Vagina (tissue), 2 donors: Measurements from ENCODE around the gene SLCO2A1. TPM values are rescaled to one million over a fixed set of nuclear protein-coding genes. Genes with fewer than 3 reads are reported as not detected.

Experiments used
- DNase-seq, 2 donors: peaks; one replicate each; pipeline ENCODE4 v3.0.0-alpha.2; 2017; ENCODE audit errors: extremely low spot score in 2 of 2
- H3K27ac ChIP-seq: fragments of 200-600 bp; sonication (generic); one replicate; pipeline ENCODE4 v1.5.1; 2019
- H3K27me3 ChIP-seq: fragments of 200-600 bp; sonication (generic); one replicate; pipeline ENCODE4 v1.5.1; 2019
- H3K36me3 ChIP-seq, 2 donors: fragments of 200-600 bp; sonication (generic); one replicate each; pipeline ENCODE4 v1.5.1; 2017 to 2019
- H3K4me1 ChIP-seq: fragments of 200-600 bp; sonication (generic); one replicate; pipeline ENCODE4 v1.5.1; 2019
- H3K4me3 ChIP-seq, 2 donors: fragments of 200-600 bp; sonication (generic); 1 replicate in 1 of 2; 2 replicates in 1 of 2; pipeline ENCODE4 v1.5.1; 2016 to 2019
- H3K9me3 ChIP-seq: fragments of 200-600 bp; sonication (generic); one replicate; pipeline ENCODE4 v1.5.1; 2019
- CTCF ChIP-seq, 3 experiments: fragments of 450-650 bp in 2 of 3; fragments of 200-600 bp in 1 of 3; sonication (generic) in 1 of 3; IDR thresholded peaks; one replicate each; pipeline ENCODE4 v1.5.1; 2017 to 2019; ENCODE audit warnings: antibody characterized with exemption in 3 of 3, mild to moderate bottlenecking in 2 of 3, moderate library complexity in 2 of 3
- POLR2A ChIP-seq, 2 donors: fragments of 450-650 bp; IDR thresholded peaks; one replicate each; pipeline ENCODE4 v1.6.1; 2017; ENCODE audit warnings: antibody characterized with exemption in 2 of 2, mild to moderate bottlenecking in 2 of 2, moderate library complexity in 2 of 2
- POLR2AphosphoS5 ChIP-seq, 2 donors: sonication (generic); formaldehyde crosslinking; IDR thresholded peaks; one replicate each; pipeline ENCODE4 v1.9.0; 2017; ENCODE audit warnings: antibody characterized with exemption in 2 of 2, mild to moderate bottlenecking in 2 of 2, low read depth in 1 of 2; ENCODE audit not compliant: insufficient read depth in 1 of 2
- intact Hi-C: fragments of 100-400 bp; cut with DNase I; formaldehyde crosslinking; loops from one replicate; pipeline ENCODE4 v1.15.1; 2023
- total RNA-seq: library from RNA; depleted of rRNA; stranded (reverse); fragments of >200 nt; gene quantifications from one replicate; pipeline ENCODE4 v1.2.3, GENCODE V29; 2016

The SLCO2A1 gene
- total RNA-seq, 1 donor from 2014 or later: 40.3 TPM

- no peak for DNase-seq
- Histone ChIP-seq H3K4me1 (no peaks in the 10 kb centered on the region), H3K36me3 (no peaks in the 10 kb centered on the region), H3K9me3 (no peaks in the 10 kb centered on the region), H3K27ac (no peak overlapping the region), H3K27me3 (no peaks in the 10 kb centered on the region), H3K4me3 (no peak overlapping the region)
- TF ChIP-seq POLR2AphosphoS5 (IDR thresholded peaks at IDR 0.05; ENCODE audit: insufficient read depth in 1 of 2, low read depth in 1 of 2) (no peak), CTCF (IDR thresholded peaks at IDR 0.05) (no peak), POLR2A (IDR thresholded peaks at IDR 0.05) (no peak)
- intact Hi-C loops: no loop called here
Observed at GRCh38 chr3:133983126-133983525, 46.6 kb downstream of the SLCO2A1 start.

- H3K4me3 ChIP-seq: no peak overlapping the region
- no peak overlapping the region for H3K27ac ChIP-seq
- intact Hi-C loops: no loop called here
- TF ChIP-seq POLR2A (IDR thresholded peaks at IDR 0.05) (no peak), POLR2AphosphoS5 (IDR thresholded peaks at IDR 0.05; ENCODE audit: insufficient read depth in 1 of 2, low read depth in 1 of 2) (no peak), CTCF (IDR thresholded peaks at IDR 0.05) (no peak)
- no peak for DNase-seq
- H3K36me3 ChIP-seq: no peaks in the 10 kb centered on the region
- no peaks in the 10 kb centered on the region for H3K4me1 ChIP-seq
- no peaks in the 10 kb centered on the region for H3K27me3 ChIP-seq
- no peaks in the 10 kb centered on the region for H3K9me3 ChIP-seq
Observed at GRCh38 chr3:133980550-133980949, 49.2 kb downstream of the SLCO2A1 start.

GRCh38 chr3:133980035-133980434 is 49.7 kb downstream of the SLCO2A1 start:
- Histone ChIP-seq H3K36me3 (no peaks in the 10 kb centered on the region), H3K4me3 (no peak overlapping the region), H3K27me3 (no peaks in the 10 kb centered on the region), H3K4me1 (no peaks in the 10 kb centered on the region), H3K27ac (no peak overlapping the region), H3K9me3 (no peaks in the 10 kb centered on the region)
- no peak for TF ChIP-seq CTCF (IDR thresholded peaks at IDR 0.05)
- TF ChIP-seq POLR2AphosphoS5 (IDR thresholded peaks at IDR 0.05; ENCODE audit: insufficient read depth in 1 of 2, low read depth in 1 of 2): no peak
- TF ChIP-seq POLR2A (IDR thresholded peaks at IDR 0.05): no peak
- intact Hi-C loops: no loop called here
- DNase-seq: no peak

- no peak for TF ChIP-seq POLR2A (IDR thresholded peaks at IDR 0.05)
- no peak for TF ChIP-seq CTCF (IDR thresholded peaks at IDR 0.05)
- TF ChIP-seq POLR2AphosphoS5 (IDR thresholded peaks at IDR 0.05; ENCODE audit: insufficient read depth in 1 of 2, low read depth in 1 of 2): no peak
- intact Hi-C loops: no loop called here
- no peaks in the 10 kb centered on the region for H3K27me3 ChIP-seq
- H3K4me3 ChIP-seq: no peak overlapping the region
- no peak overlapping the region for H3K27ac ChIP-seq
- H3K4me1 ChIP-seq: no peaks in the 10 kb centered on the region
- H3K9me3 ChIP-seq: no peaks in the 10 kb centered on the region
- no peak for DNase-seq
- no peaks in the 10 kb centered on the region for H3K36me3 ChIP-seq
Observed at GRCh38 chr3:133979553-133979952, 50.2 kb downstream of the SLCO2A1 start.

- Histone ChIP-seq H3K9me3 (no peaks in the 10 kb centered on the region), H3K27me3 (no peaks in the 10 kb centered on the region), H3K4me3 (no peak overlapping the region), H3K36me3 (no peaks in the 10 kb centered on the region), H3K4me1 (no peaks in the 10 kb centered on the region), H3K27ac (no peak overlapping the region)
- intact Hi-C loops: no loop called here
- TF ChIP-seq POLR2A (IDR thresholded peaks at IDR 0.05): no peak
- no peak for TF ChIP-seq CTCF (IDR thresholded peaks at IDR 0.05)
- TF ChIP-seq POLR2AphosphoS5 (IDR thresholded peaks at IDR 0.05; ENCODE audit: insufficient read depth in 1 of 2, low read depth in 1 of 2): no peak
- DNase-seq: no peak
Observed at GRCh38 chr3:133977568-133977967, 52.2 kb downstream of the SLCO2A1 start.
